ENCODE data around the gene DACT3. TPM values are rescaled to one million over a fixed set of nuclear protein-coding genes. Genes with fewer than 3 reads are reported as not detected.
A peak's percentile ranks its signal among the peaks of the same experiment; 100 is the strongest.

The DACT3 gene
- polyA plus RNA-seq, 1 donor from 2014 or later, result 29.3 TPM

DNA sequence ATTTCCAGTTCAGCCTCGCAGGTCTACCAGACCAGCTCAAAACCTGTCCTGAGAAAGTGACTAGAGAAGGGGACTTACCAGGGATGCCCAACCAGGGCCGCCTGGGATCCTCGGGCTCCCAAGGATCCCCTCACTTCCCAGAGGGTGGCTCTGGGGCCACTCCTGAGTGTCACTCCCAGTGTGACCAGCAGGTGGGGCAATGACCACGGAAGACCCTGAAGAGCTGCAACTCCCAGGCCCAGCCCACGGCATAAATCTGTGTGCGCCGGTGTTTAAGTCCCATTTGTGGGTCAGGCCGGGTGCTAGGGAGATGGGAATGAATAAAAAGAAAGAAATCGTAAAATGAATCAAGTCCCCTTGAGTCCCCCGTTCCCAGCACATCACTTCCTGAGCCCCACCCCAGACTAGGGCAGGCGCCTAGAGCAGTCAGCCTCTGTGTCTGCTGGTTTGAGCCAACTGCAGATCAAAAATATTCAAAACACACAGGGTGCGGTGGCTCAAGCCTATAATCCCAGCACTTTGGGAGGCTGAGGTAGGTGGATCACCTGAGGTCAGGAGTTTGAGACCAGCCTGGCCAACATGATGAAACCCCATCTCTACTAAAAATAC, 46.8 kb downstream of the DACT3 start:
- peak overlapping the region; percentile 20 for H3K9ac ChIP-seq (ENCODE audit: low read length)
- H3K4me2 ChIP-seq (ENCODE audit: low read length), result no peak overlapping the region
- H3K79me2 ChIP-seq (replicated peaks; ENCODE audit: insufficient read depth, low read length), result no peaks in the 10 kb centered on the region
- TF ChIP-seq, protein P1, sequence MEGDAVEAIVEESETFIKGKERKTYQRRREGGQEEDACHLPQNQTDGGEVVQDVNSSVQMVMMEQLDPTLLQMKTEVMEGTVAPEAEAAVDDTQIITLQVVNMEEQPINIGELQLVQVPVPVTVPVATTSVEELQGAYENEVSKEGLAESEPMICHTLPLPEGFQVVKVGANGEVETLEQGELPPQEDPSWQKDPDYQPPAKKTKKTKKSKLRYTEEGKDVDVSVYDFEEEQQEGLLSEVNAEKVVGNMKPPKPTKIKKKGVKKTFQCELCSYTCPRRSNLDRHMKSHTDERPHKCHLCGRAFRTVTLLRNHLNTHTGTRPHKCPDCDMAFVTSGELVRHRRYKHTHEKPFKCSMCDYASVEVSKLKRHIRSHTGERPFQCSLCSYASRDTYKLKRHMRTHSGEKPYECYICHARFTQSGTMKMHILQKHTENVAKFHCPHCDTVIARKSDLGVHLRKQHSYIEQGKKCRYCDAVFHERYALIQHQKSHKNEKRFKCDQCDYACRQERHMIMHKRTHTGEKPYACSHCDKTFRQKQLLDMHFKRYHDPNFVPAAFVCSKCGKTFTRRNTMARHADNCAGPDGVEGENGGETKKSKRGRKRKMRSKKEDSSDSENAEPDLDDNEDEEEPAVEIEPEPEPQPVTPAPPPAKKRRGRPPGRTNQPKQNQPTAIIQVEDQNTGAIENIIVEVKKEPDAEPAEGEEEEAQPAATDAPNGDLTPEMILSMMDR (IDR thresholded peaks at IDR 0.05; ENCODE audit: poor library complexity, severe bottlenecking), result peak; percentile 89
- TF ChIP-seq, protein P2, sequence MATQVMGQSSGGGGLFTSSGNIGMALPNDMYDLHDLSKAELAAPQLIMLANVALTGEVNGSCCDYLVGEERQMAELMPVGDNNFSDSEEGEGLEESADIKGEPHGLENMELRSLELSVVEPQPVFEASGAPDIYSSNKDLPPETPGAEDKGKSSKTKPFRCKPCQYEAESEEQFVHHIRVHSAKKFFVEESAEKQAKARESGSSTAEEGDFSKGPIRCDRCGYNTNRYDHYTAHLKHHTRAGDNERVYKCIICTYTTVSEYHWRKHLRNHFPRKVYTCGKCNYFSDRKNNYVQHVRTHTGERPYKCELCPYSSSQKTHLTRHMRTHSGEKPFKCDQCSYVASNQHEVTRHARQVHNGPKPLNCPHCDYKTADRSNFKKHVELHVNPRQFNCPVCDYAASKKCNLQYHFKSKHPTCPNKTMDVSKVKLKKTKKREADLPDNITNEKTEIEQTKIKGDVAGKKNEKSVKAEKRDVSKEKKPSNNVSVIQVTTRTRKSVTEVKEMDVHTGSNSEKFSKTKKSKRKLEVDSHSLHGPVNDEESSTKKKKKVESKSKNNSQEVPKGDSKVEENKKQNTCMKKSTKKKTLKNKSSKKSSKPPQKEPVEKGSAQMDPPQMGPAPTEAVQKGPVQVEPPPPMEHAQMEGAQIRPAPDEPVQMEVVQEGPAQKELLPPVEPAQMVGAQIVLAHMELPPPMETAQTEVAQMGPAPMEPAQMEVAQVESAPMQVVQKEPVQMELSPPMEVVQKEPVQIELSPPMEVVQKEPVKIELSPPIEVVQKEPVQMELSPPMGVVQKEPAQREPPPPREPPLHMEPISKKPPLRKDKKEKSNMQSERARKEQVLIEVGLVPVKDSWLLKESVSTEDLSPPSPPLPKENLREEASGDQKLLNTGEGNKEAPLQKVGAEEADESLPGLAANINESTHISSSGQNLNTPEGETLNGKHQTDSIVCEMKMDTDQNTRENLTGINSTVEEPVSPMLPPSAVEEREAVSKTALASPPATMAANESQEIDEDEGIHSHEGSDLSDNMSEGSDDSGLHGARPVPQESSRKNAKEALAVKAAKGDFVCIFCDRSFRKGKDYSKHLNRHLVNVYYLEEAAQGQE (IDR thresholded peaks at IDR 0.05; ENCODE audit: borderline replicate concordance), result no peak
- no peak for TF ChIP-seq POLR2AphosphoS5 (IDR thresholded peaks at IDR 0.05)
- peak; percentile 94 for TF ChIP-seq SMC3 (conservative IDR thresholded peaks at IDR 0.05; ENCODE audit: poor library complexity)
- peak; percentile 84 for TF ChIP-seq RAD21 (conservative IDR thresholded peaks at IDR 0.05)
- no peak overlapping the region for H2AFZ ChIP-seq (ENCODE audit: low read depth, low read length)
- no peaks in the 10 kb centered on the region for H3K9me3 ChIP-seq (ENCODE audit: low read length)
- H3K27ac ChIP-seq (ENCODE audit: low read length), result no peak overlapping the region
- H3K4me3 ChIP-seq (ENCODE audit: low read length), result no peak overlapping the region
- no peaks in the 10 kb centered on the region for H3F3A ChIP-seq (ENCODE audit: insufficient read depth, low read length, poor library complexity, severe bottlenecking)
- H3K9me2 ChIP-seq (ENCODE audit: insufficient read depth, low read length), result no peaks in the 10 kb centered on the region
- H3K27me3 ChIP-seq (ENCODE audit: insufficient read depth, low read depth, low read length), result no peaks in the 10 kb centered on the region
- H3K36me3 ChIP-seq (ENCODE audit: insufficient read depth, low read length), result no peaks in the 10 kb centered on the region
- no peaks in the 10 kb centered on the region for H4K20me1 ChIP-seq (ENCODE audit: insufficient read depth)

DNA sequence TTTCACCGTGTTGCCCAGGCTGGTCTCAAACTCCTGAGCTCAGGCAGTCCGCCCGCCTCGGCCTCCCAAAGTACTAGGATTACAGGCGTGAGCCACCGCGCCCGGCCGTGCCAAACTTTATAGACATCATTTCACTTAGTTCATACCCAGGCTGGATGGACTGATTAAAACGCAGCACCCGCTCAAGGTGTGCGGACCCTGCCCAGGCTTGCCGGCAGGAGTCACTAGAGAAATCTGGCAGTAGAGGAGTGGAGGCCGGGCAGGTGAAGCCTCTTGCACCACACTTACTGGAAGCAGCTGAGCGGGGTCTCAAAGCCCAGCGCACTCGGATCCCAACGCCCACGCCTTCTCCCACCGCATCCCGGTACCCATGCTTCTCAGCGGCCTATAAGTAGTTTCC, 47.5 kb downstream of the DACT3 start:
- Histone ChIP-seq H3K9me2 (ENCODE audit: insufficient read depth, low read length) (no peaks in the 10 kb centered on the region), H3F3A (ENCODE audit: insufficient read depth, low read length, poor library complexity, severe bottlenecking) (no peaks in the 10 kb centered on the region), H3K4me2 (ENCODE audit: low read length) (no peak overlapping the region), H3K79me2 (replicated peaks; ENCODE audit: insufficient read depth, low read length) (no peaks in the 10 kb centered on the region), H3K27ac (ENCODE audit: low read length) (no peak overlapping the region), H3K9ac (ENCODE audit: low read length) (peak overlapping the region; percentile 20), H3K4me3 (ENCODE audit: low read length) (no peak overlapping the region), H3K27me3 (ENCODE audit: insufficient read depth, low read depth, low read length) (no peaks in the 10 kb centered on the region), H3K36me3 (ENCODE audit: insufficient read depth, low read length) (no peaks in the 10 kb centered on the region), H4K20me1 (ENCODE audit: insufficient read depth) (no peaks in the 10 kb centered on the region), H2AFZ (ENCODE audit: low read depth, low read length) (no peak overlapping the region), H3K9me3 (ENCODE audit: low read length) (no peaks in the 10 kb centered on the region)
- TF ChIP-seq, protein P1 (IDR thresholded peaks at IDR 0.05; ENCODE audit: poor library complexity, severe bottlenecking), result no peak
- no peak for TF ChIP-seq RAD21 (conservative IDR thresholded peaks at IDR 0.05)
- no peak for TF ChIP-seq SMC3 (conservative IDR thresholded peaks at IDR 0.05; ENCODE audit: poor library complexity)
- TF ChIP-seq, protein P2 (IDR thresholded peaks at IDR 0.05; ENCODE audit: borderline replicate concordance), result no peak
- no peak for TF ChIP-seq POLR2AphosphoS5 (IDR thresholded peaks at IDR 0.05)
- TF ChIP-seq MXI1 (conservative IDR thresholded peaks at IDR 0.05; ENCODE audit: poor library complexity, severe bottlenecking), result no peak

All from neural cell (in vitro differentiated cells).